Measurements from ENCODE around the gene DEDD.
"Not testable (repeated sequence)": the region's sequence is repeated elsewhere in the genome, so short reads cannot be mapped to it uniquely, and the experiment has no call there.

The DEDD gene

GRCh38 chr1:161121834-161122233, 10.6 kb downstream of the DEDD start:
- DNase-seq: no peak

DNA sequence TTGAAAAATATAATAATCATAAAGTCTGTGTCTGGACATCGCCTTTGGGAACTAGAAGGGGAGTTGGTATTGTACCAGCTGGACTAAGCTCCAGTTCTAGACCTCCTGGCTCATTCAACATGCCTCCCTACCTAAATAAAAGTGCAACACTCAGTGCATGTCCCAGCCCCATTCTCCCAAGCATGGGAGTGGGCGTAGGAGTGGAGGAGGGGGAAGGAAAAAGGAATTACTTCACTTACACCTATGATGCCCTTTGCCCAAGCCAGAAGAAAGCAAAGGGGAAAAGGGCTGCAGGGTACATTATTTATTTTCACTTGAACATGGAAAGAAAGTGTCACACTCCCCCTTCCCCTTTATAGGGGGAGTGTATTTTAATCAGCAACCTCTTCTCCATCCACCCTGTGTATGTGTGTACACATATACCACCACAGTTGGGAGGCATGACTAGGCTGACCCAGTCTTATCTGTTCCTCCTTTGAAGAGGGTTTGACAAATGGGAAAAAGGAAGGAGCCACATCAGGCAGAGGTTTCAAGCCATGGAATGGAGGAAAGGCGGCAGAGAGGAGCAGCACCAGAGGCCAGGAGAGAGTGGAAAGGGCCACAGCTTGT, 11.3 kb downstream of the DEDD start:
- no peak for DNase-seq

DNA sequence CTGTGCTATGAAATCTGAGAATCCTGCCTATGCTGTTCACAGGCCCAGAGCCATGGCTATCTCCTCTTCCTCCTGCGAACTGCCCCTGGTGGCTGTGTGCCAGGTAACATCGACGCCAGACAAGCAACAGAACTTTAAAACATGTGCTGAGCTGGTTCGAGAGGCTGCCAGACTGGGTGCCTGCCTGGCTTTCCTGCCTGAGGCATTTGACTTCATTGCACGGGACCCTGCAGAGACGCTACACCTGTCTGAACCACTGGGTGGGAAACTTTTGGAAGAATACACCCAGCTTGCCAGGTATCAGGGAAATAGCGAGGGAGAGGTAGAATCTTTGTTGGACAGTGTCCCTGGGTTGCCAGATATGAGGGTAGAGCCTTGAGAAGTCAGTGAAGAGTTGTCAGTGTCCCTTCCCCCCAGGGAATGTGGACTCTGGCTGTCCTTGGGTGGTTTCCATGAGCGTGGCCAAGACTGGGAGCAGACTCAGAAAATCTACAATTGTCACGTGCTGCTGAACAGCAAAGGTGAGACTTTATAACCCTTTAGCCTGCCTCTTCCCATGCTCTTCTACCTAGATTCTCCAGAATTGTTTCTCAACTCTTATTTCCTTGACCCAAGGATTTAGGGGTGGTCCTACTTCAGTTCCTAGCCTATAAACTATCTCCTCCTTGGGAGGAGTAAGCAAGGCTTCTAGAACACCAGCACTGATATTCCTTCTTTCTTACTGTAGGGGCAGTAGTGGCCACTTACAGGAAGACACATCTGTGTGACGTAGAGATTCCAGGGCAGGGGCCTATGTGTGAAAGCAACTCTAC, 13.2 kb downstream of the DEDD start:
- no peak for DNase-seq

- DNase-seq: peak; percentile 67
Observed at GRCh38 chr1:161117759-161118581, 14.5 kb downstream of the DEDD start, which contains the start of the genes NIT1 and PFDN2. NIT1 (plus strand) TSS chr1:161118105; CDS start chr1:161118177, 72 bp downstream. PFDN2 (minus strand) TSS chr1:161118037; CDS start chr1:161118026, 11 bp downstream.

GRCh38 chr1:161115961-161116360, 16.5 kb downstream of the DEDD start:
- DNase-seq: not testable (repeated sequence)

DNA sequence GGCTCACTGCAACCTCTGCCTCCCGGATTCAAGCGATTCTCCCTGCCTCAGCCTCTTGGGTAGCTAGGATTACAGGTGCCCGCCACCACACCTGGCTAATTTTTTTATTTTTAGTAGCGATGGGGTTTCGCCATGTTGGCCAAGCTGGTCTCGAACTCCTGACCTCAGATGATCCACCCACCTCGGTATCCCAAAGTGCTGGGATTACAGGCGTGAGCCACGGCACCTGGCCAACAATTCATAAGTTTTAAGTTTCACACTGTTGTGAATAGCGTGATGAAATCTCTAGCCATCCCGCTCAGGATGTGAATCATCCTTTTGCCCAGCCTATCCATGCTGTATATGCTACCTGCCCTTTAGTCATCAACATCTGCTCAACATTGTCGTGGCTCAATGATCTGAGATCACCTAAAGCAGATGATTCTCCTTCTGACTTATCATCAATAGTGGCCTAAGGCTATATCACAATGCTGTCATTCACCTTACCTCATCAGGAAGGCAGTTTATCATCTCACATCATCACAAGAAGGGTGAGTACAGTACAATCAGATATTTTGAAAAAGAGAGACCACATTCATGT, 17.2 kb downstream of the DEDD start:
- no peak for DNase-seq

DNA sequence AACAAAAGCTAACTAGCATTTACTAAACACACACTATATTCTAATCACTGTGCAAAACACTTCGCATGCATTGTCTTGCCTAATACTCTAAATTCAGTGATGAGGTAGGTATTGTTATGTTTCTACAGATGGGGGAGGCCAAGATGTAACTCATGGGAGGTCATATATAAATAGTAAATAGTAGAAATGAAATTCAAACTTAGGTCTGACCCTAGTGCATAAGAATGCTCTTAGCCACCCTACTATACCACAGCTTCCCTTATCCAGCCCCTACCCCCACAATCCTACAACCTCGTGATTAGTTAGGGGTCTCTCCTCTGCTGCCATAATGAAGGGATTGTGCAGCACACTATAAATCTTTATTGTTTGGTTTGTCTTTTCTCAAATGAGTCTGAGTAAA, 17.9 kb downstream of the DEDD start:
- DNase-seq: no peak

DNA sequence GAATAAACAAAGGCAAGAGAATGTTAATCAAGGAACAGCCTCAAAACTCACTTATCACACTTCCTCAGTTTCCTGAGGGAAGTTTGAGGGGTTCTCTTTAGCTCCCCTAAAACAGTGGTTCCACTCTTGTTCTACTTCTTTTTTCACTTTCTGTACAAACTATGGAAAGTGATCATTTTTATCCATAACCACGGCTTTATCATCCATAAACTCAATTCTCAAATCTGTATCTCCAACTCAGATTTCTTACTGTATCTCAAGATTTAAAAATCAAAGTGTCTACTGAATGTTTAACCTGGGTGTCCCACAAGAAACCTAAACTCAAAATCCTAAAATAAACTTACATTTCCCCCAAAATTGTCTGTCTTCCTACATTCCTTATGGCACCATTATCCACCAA, 18.6 kb downstream of the DEDD start:
- no peak for DNase-seq

GRCh38 chr1:161111527-161111926, 20.9 kb downstream of the DEDD start:
- no peak for DNase-seq

GRCh38 chr1:161111117-161111516, 21.4 kb downstream of the DEDD start:
- no peak for DNase-seq

- no peak for DNase-seq
Observed at GRCh38 chr1:161106431-161106830, 26.0 kb downstream of the DEDD start.

DNA sequence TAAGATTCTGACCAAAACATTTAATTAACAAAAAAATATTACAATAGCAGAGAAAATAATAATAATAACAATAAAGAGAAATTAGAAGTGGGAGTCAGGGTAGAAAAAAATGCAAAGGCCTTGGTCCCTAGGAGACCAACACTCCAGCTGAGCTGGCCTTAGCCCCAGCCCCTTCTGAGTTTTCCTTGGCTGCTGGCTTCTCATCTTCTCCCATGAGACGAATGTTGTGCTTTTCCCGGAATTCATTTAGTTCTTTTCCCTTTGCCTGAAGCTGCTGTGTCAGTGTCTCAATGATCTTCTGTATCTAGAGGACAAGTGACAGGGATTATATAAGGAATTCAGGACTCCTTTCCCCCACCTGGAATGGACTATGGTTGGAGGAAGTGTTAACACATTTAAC, 31.9 kb downstream of the DEDD start:
- no peak for DNase-seq

- no peak for DNase-seq
Observed at GRCh38 chr1:161099090-161099802, 33.2 kb downstream of the DEDD start.

- DNase-seq: peak; percentile 88
Observed at GRCh38 chr1:161098210-161099068, 34.0 kb downstream of the DEDD start, which contains the start of gene KLHDC9. KLHDC9 (plus strand) TSS chr1:161098361; CDS start chr1:161098536, 175 bp downstream.

DNA sequence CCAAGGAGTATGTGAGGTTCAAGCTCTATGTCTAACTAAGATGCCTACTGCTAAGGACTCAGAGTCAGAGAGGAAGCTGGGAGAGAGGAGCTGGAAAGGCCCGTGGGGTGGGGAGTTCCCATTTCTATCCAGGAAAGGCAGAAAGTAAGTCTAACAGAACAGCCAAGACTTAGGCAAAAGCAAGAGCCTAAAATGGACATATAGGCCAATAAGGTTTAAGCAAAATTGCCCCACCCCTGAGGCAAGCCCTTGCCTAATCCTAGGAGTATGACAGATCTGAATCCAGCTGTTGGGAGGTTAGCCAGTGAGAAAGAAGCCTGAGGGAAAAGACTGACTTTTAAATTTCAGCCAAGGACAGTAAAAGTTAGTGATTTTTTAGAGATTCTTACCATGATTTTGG, 35.9 kb downstream of the DEDD start:
- DNase-seq: no peak

DNA sequence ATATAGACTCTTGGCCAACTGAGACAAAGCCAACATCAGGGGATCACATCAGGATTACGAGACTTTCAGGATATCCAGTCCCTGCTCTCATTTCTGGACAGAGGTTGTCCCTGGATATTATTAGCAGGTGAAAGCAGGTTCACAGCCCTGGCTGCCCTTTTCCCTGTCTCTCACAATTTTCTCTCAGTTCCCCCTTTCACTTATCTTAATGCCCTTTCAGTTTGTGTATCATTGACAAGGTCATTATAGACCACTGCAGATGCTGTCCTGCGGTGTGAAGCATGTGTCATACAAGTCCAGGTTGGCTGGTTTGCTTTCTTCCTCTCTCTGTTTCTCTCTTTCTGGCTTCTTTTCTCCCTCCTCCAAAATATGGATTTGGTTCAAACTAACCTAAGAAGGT, 36.5 kb downstream of the DEDD start:
- no peak for DNase-seq

DNA sequence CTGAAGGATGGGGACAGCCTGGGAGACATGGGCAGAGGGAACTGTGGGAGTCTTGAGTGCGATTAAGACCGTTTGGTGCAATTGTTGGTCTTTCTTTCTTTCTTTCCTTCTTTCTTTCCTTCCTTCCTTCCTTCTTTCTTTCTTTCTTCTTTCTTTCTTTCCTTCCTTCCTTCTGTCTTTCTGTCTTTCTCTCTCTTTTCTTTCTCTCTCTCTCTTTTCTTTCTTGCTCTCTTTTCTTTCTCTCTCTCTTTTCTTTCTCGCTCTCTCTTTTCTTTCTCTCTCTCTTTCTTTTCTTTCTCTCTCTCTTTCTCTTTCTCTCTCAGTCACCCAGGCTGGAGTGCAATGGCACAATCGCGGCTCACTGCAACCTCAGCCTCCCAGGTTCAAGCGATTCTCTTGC, 37.2 kb downstream of the DEDD start:
- DNase-seq: no peak

DNA sequence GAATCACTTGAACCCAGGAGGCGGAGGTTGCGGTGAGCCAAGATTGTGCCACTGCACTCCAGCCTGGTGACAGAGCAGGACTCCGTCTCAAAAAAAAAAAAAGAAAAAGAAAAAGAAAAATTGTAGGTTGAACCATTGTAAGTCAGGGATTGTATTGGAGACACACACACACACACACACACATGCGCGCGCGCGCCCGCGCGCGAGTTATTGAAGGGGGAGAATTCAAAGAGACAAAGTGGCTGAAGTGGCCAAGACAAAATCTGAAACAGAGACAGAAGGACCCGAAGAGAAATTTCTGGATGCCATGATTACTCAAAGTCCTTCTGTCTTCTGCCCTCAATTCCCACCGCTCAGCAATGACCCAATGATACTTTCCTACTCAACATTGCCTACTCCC, 38.0 kb downstream of the DEDD start:
- DNase-seq: no peak

GRCh38 chr1:161092621-161093028, 39.8 kb downstream of the DEDD start:
- no peak for DNase-seq

GRCh38 chr1:161091796-161092507, 40.5 kb downstream of the DEDD start:
- no peak for DNase-seq

GRCh38 chr1:161091093-161091492, 41.4 kb downstream of the DEDD start:
- no peak for DNase-seq

Measured in SHP77 treated with DMSO at 0.1 percent for 48 hours (cell line).